Astrocyte (in vitro differentiated cells and primary cell): ENCODE measurements around the gene ABCA1. TPM values are rescaled to one million over a fixed set of nuclear protein-coding genes. Genes with fewer than 3 reads are reported as not detected.
"Not testable (repeated sequence)": the region's sequence is repeated elsewhere in the genome, so short reads cannot be mapped to it uniquely, and the experiment has no call there.

Experiments
- DNase-seq: peaks from one replicate; pipeline ENCODE4 v3.0.0-alpha.2; 2010; ENCODE audit warnings: low read depth
- FAIRE-seq: peaks from 2 replicates; lab custom pipeline; 2011; peaks lifted over from hg19 to GRCh38; lab: Jason Lieb, UNC
- H2AFZ ChIP-seq: 2 replicates; pipeline ENCODE4 v1.6.0; 2012; ENCODE audit warnings: low read depth, low read length, inconsistent platforms
- H3K27ac ChIP-seq: 2 replicates; pipeline ENCODE4 v1.5.1; 2011; ENCODE audit warnings: low read depth, low read length, inconsistent platforms
- H3K27me3 ChIP-seq: 2 replicates; pipeline ENCODE4 v1.6.0; 2011; ENCODE audit warnings: low read length, inconsistent platforms; ENCODE audit not compliant: insufficient read depth
- H3K36me3 ChIP-seq: 2 replicates; pipeline ENCODE4 v1.5.1; 2011; ENCODE audit warnings: low read length, inconsistent platforms; ENCODE audit not compliant: insufficient read depth
- H3K4me1 ChIP-seq: 2 replicates; pipeline ENCODE4 v1.5.1; 2011; ENCODE audit warnings: low read length, inconsistent platforms; ENCODE audit not compliant: insufficient read depth
- H3K4me2 ChIP-seq: 2 replicates; pipeline ENCODE4 v1.6.0; 2012; ENCODE audit warnings: low read length, inconsistent platforms
- H3K4me3 ChIP-seq: 2 replicates; pipeline ENCODE4 v1.5.1; 2011; ENCODE audit warnings: low read depth, mild to moderate bottlenecking, low read length, inconsistent platforms; ENCODE audit not compliant: insufficient read depth
- H3K79me2 ChIP-seq: 2 replicates; pipeline ENCODE4 v1.6.0; 2012; ENCODE audit warnings: mild to moderate bottlenecking, low read length, inconsistent platforms; ENCODE audit not compliant: insufficient read depth
- H3K9ac ChIP-seq: 2 replicates; pipeline ENCODE4 v1.6.0; 2012; ENCODE audit warnings: mild to moderate bottlenecking, low read length, inconsistent platforms
- H3K9me3 ChIP-seq: 2 replicates; pipeline ENCODE4 v1.5.1; 2012; ENCODE audit warnings: low read depth, mild to moderate bottlenecking, low read length, inconsistent platforms; ENCODE audit not compliant: insufficient read depth
- H4K20me1 ChIP-seq: 2 replicates; pipeline ENCODE4 v1.6.0; 2012; ENCODE audit warnings: low read length, inconsistent platforms; ENCODE audit not compliant: insufficient read depth
- H3K27ac Mint-ChIP-seq: one replicate; pipeline ENCODE4 v1.8.0; 2021; ENCODE audit warnings: mild to moderate bottlenecking, mixed read lengths; ENCODE audit not compliant: unreplicated experiment
- H3K27me3 Mint-ChIP-seq: one replicate; pipeline ENCODE4 v1.8.0; 2021; ENCODE audit warnings: low read depth, mixed read lengths; ENCODE audit not compliant: unreplicated experiment
- H3K36me3 Mint-ChIP-seq: one replicate; pipeline ENCODE4 v1.8.0; 2021; ENCODE audit warnings: low read depth, mixed read lengths; ENCODE audit not compliant: unreplicated experiment
- H3K4me1 Mint-ChIP-seq: one replicate; pipeline ENCODE4 v1.8.0; 2021; ENCODE audit warnings: low read depth, mixed read lengths; ENCODE audit not compliant: unreplicated experiment
- H3K4me3 Mint-ChIP-seq: one replicate; pipeline ENCODE4 v1.8.0; 2021; ENCODE audit warnings: mild to moderate bottlenecking, moderate library complexity, mixed read lengths; ENCODE audit not compliant: unreplicated experiment
- H3K9me3 Mint-ChIP-seq: one replicate; pipeline ENCODE4 v1.8.0; 2021; ENCODE audit warnings: mild to moderate bottlenecking, mixed read lengths; ENCODE audit not compliant: unreplicated experiment
- EZH2 ChIP-seq: IDR thresholded peaks from 2 replicates; pipeline ENCODE4 v1.6.1; 2012; ENCODE audit warnings: mild to moderate bottlenecking, low read length, inconsistent platforms; ENCODE audit not compliant: insufficient read depth
- total RNA-seq: library from RNA; stranded (reverse); gene quantifications from 2 replicates; pipeline ENCODE4 v1.2.1, GENCODE V29; 2021
- TF ChIP-seq, protein P1 (sequence below): IDR thresholded peaks from 2 replicates; pipeline ENCODE4 v1.5.1; 2011; ENCODE audit warnings: low read depth, mild to moderate bottlenecking, inconsistent platforms, low read length, moderate library complexity; ENCODE audit not compliant: insufficient read depth

ABCA1 gene
- total RNA-seq, 1 donor from 2014 or later: 109 TPM

GRCh38 chr9:104858271-104858670 lies 69.7 kb downstream of the ABCA1 start:
- peaks cover 31% of the 10 kb centered on the region for H4K20me1 ChIP-seq
- H3K36me3 Mint-ChIP-seq: peaks cover 23% of the 10 kb centered on the region
- peaks cover 40% of the 10 kb centered on the region for H3K4me1 Mint-ChIP-seq
- peaks cover 21% of the 10 kb centered on the region for H3K36me3 ChIP-seq
- DNase-seq (peak; percentile 85), FAIRE-seq (peak; percentile 88)
- no peaks in the 10 kb centered on the region for H3K27me3 ChIP-seq
- no peaks in the 10 kb centered on the region for H3K9me3 Mint-ChIP-seq
- H2AFZ ChIP-seq: no peak overlapping the region
- H3K9ac ChIP-seq: no peak overlapping the region
- H3K27ac ChIP-seq: peak overlapping the region; percentile 11
- no peak overlapping the region for H3K4me3 ChIP-seq
- TF ChIP-seq EZH2: no peak
- TF ChIP-seq, protein P1, sequence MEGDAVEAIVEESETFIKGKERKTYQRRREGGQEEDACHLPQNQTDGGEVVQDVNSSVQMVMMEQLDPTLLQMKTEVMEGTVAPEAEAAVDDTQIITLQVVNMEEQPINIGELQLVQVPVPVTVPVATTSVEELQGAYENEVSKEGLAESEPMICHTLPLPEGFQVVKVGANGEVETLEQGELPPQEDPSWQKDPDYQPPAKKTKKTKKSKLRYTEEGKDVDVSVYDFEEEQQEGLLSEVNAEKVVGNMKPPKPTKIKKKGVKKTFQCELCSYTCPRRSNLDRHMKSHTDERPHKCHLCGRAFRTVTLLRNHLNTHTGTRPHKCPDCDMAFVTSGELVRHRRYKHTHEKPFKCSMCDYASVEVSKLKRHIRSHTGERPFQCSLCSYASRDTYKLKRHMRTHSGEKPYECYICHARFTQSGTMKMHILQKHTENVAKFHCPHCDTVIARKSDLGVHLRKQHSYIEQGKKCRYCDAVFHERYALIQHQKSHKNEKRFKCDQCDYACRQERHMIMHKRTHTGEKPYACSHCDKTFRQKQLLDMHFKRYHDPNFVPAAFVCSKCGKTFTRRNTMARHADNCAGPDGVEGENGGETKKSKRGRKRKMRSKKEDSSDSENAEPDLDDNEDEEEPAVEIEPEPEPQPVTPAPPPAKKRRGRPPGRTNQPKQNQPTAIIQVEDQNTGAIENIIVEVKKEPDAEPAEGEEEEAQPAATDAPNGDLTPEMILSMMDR: no peak
- peak overlapping the region; percentile 14 for H3K4me2 ChIP-seq
- H3K27me3 Mint-ChIP-seq: no peaks in the 10 kb centered on the region
- no peaks in the 10 kb centered on the region for H3K79me2 ChIP-seq
- no peak overlapping the region for H3K27ac Mint-ChIP-seq
- peaks cover 14% of the 10 kb centered on the region for H3K4me1 ChIP-seq
- no peak overlapping the region for H3K4me3 Mint-ChIP-seq
- no peaks in the 10 kb centered on the region for H3K9me3 ChIP-seq

DNA sequence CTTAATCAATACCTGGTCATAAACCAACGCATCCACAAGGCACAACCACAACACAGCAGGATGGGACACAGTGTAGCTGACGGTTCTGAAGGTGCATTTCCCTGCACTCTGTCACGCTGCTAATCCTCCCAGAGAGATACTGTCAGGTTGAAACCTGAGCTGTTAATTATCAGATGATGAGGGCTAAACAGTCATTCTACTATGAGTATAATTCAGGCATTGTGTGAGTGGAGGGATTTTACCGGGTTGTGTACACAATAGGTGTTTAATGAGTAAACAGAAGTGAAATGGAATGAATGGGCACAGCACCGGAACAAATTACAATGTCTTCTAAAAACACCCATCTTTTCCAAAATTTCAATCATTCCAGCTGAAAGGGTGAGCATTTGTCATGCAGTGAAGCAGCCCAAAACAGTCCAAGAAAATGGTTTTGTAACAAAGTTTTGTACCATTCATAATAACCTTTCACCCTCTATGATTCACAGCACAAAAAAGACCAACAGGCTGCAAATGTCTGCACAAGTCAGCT lies 71.5 kb downstream of the ABCA1 start:
- H3K4me3 ChIP-seq: no peak overlapping the region
- no peak for TF ChIP-seq EZH2
- TF ChIP-seq, protein P1: no peak
- no peak overlapping the region for H2AFZ ChIP-seq
- H3K4me2 ChIP-seq: no peak overlapping the region
- Mint-ChIP-seq H3K4me1 (peaks cover 34% of the 10 kb centered on the region), H3K36me3 (peaks cover 26% of the 10 kb centered on the region), H3K27ac (no peak overlapping the region), H3K27me3 (no peaks in the 10 kb centered on the region), H3K9me3 (no peaks in the 10 kb centered on the region), H3K4me3 (no peak overlapping the region)
- FAIRE-seq (no peak), DNase-seq (no peak)
- H3K27me3 ChIP-seq: no peaks in the 10 kb centered on the region
- no peaks in the 10 kb centered on the region for H3K9me3 ChIP-seq
- H3K9ac ChIP-seq: no peak overlapping the region
- no peak overlapping the region for H3K27ac ChIP-seq
- H3K36me3 ChIP-seq: peaks cover 25% of the 10 kb centered on the region
- H4K20me1 ChIP-seq: peaks cover 38% of the 10 kb centered on the region
- peaks cover 8% of the 10 kb centered on the region for H3K4me1 ChIP-seq
- H3K79me2 ChIP-seq: no peaks in the 10 kb centered on the region

DNA sequence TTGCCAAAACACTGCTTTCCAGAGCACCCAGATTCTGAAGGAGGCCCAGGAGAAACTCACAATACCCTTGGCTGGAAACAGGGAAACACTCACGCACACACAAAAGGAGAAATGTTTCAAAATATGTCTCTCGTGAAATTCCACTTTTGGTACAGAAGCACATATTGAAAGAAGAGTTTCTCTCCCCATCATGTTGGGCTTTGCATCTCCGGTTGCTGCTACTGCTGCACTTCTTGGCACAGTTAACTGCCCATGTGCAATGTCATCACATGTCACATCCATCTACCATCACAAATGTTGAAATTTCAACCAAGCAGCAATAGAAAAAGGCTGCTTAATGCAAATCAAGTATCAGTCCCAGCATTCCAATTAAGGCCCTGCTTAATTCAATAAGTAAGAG lies 72.1 kb downstream of the ABCA1 start:
- Mint-ChIP-seq H3K4me3 (no peak overlapping the region), H3K36me3 (peaks cover 24% of the 10 kb centered on the region), H3K9me3 (no peaks in the 10 kb centered on the region), H3K27ac (no peak overlapping the region), H3K27me3 (no peaks in the 10 kb centered on the region), H3K4me1 (peaks cover 33% of the 10 kb centered on the region)
- Histone ChIP-seq H3K27me3 (no peaks in the 10 kb centered on the region), H3K9ac (no peak overlapping the region), H3K9me3 (no peaks in the 10 kb centered on the region), H3K4me3 (no peak overlapping the region), H3K27ac (no peak overlapping the region), H3K4me1 (peaks cover 15% of the 10 kb centered on the region), H3K79me2 (no peaks in the 10 kb centered on the region), H3K36me3 (peaks cover 22% of the 10 kb centered on the region), H2AFZ (no peak overlapping the region), H3K4me2 (no peak overlapping the region), H4K20me1 (peaks cover 44% of the 10 kb centered on the region)
- FAIRE-seq (no peak), DNase-seq (no peak)
- TF ChIP-seq EZH2: no peak
- TF ChIP-seq, protein P1: no peak

DNA sequence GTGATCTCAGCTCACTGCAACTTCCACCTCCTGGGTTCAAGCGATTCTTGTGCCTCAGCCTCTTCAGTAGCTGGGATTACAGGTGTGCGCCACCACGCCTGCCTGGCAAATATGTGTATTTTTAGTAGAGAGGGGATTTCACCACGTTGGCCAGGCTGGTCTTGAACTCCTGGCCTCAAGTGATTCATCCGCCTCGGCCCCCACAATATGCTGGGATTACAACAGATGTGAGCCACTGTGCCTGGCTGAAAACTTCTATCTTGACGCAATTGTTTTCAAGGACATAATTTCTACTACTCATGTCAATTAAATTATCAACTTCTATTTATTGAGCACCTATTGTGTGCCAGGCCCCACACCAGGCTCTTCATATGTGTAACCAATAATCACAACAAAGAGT lies 72.7 kb downstream of the ABCA1 start:
- FAIRE-seq, H3K27ac Mint-ChIP-seq, H3K9me3 ChIP-seq, H3K4me3 Mint-ChIP-seq, H3K4me2 ChIP-seq, H3K27ac ChIP-seq, H3K9me3 Mint-ChIP-seq, H3K27me3 Mint-ChIP-seq, H3K9ac ChIP-seq, H3K4me3 ChIP-seq, DNase-seq, H3K27me3 ChIP-seq, H2AFZ ChIP-seq, H3K79me2 ChIP-seq: not testable (repeated sequence)
- peaks cover 22% of the 10 kb centered on the region for H3K36me3 ChIP-seq
- H3K4me1 ChIP-seq: peaks cover 16% of the 10 kb centered on the region
- Mint-ChIP-seq H3K4me1 (peaks cover 33% of the 10 kb centered on the region), H3K36me3 (peaks cover 26% of the 10 kb centered on the region)
- peaks cover 44% of the 10 kb centered on the region for H4K20me1 ChIP-seq
